Activated CD8-positive, alpha-beta memory T cell treated with anti-CD3 and anti-CD28 coated beads, Interleukin-2, amount 50 U/mL, for 4 hours (primary cell): ENCODE measurements around the gene DCAF6.

Experiments used
- DNase-seq: peaks from one replicate; pipeline ENCODE4 v3.0.0-alpha.2; 2020

The DCAF6 gene

DNA sequence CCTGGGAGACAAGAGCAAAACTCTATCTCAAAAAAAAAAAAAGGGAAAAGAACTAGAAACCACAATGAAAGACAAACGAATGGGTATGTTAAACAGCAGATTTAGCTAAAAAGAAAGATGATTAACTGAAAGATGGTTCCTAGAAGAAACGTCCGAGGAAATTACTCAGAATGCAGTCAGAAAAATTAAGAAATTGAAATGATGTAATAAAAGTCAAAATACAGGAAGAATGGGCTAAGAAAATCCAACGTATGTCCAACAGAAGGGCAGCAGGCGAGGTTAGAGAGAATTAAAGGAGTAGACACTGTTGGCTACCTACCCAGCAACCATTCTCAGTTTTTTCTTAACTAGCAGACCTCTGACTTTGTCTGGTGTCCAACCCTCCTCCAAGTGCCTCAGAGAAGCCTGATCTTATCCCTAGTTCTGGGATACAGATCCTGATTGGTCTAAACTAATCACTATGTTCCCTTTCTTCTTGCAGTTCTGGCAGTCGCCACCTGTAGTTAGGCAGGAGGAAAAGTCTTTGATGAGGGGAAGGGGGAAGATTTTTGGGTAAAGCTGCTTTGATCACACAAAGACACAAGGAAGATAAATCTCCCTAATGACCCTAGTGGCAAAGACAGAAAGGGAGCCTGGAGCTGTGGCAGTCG, 174.5 kb downstream of the DCAF6 start:
- no peak for DNase-seq

DNA sequence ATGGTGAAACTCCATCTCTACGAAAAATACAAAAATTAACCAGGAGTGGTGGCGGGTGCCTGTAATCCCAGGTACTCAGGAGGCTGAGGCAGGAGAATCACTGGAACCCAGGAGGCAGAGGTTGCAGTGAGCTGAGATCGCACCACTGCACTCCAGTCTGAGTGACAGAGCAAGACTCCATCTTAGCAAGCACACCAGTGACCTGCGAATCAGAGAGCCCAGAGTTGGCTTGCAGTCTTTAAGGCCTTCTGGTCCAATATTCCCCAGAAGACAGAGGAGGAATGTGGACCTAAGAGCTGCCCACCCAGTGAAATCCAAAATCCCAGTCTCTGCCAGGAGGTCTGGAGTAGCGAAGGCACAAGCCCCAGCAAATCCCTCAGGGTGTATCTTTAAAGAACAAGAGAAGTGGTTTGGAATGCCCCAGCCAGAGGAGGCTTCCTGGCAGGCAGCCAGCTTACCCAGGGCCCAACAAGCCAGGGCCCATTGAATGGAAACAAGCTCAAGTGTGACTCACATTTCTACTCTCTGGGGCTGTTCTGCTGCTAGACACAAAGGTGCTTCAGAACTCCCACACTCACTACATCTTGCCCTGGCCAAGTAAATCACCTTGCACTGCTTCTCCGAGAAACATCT, 176.3 kb downstream of the DCAF6 start:
- DNase-seq: peak; percentile 41

DNA sequence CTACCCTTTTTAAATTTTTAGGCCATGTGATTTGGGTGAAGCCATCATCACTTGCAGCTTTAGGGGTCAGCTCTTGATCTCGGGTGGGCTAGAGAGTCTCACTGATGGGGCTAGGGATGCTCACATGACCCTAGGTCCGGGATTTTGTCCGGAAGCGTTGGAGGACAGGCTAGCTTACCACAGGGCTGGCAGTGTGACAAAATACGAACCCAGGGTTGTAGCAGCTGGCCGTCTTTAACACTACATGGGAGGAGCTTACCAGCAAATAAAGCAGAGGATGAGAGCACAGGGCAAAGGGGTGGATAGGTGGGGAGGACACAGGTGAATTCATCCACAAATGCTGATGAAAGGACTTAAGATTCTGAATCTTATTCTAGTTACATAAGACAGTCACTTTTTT, 178.4 kb downstream of the DCAF6 start:
- no peak for DNase-seq

DNA sequence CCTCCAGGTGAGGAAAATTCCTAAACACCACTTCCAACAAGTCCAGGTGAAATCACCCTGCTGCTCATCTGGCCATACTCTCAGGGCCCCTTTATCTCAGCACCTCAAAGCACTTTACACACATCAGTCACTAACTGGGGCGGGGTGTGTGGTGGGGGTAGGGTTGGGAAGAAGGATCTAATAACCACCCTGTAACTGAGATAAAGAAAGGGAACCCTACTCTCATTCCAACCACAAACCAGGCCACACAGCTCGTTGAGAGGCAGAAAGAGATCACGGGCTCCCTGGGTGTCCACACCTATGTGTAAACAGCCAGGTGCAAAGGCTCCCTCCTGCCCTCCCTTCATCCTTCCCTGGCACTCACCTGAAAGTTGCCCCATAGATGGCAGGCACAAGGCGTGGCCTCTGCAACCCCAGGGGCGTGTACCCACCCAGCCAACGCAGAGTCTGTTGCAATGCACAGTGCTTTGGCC, 179.9 kb downstream of the DCAF6 start:
- DNase-seq: no peak

DNA sequence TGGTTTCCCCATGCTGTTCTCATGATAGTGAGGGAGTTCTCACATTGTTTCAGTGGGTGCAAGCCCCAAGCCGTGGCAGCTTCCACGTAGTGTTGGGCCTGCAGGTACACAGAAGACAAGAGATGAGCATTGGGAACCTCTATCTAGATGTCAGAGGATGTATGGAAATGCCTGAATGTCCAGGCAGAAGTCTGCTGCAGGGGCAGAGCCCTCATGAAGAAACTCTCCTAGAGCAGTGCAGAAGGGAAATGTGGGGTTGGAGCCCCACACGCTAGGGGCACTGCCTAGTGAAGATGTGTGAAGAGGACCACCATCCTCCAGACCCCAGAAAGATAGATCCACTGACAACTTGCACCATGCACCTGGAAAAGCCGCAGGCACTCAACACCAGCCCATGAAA, 183.3 kb downstream of the DCAF6 start:
- no peak for DNase-seq

DNA sequence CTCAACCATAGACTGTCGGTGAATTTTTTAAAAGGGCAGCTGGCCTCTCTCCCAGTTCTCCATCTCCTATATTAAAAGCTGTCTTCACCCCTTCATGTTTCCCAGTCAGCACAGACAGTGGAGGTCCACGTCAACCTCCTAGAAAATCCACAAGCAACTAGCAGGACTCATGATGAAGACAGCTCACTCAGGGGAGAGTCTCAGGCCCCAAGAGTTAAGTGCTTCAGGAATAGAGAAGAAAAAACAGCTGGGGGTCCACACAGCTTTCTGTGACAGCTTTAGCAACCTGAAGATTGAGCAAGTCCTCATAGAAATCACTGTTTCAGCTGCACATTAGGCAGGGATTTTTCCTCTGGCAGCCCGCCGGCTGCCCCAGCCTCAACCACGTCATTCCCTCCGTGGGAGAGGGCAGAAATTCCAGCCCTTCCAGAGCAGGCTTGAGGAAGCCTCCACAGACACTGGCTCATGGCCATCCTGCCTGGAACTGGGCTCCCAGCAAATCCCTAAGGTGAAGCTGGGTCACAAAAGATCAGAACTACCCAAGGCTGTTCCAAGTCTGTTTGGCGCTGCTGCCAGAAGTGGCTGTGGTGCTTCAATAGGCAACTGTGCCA, 185.0 kb downstream of the DCAF6 start:
- no peak for DNase-seq

DNA sequence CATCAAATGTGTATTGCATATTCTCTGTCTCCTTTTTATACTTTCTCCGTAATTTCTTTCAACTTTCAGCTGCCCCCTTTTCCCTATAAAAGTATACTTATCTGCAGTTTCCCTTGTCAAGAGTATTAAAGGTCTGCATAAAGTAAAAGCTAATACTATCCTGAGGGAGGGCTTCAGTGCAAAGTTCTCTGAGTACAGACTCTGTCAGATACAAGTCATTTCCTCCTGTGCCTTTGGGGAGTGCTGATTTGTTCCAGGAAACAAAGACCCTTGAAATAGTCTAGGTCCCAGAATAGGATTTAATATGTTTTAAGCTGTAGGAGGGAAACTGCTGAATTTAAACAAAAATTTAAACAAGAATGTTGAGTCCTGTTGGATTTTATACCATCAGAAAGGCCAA, 188.6 kb downstream of the DCAF6 start:
- no peak for DNase-seq
